Limb (tissue), 2 donors: ENCODE data around the gene ACSM6.
"Not testable (repeated sequence)": the region's sequence is repeated elsewhere in the genome, so short reads cannot be mapped to it uniquely, and the experiment has no call there.

Source experiments
- DNase-seq, 2 donors: peaks; one replicate each; pipeline ENCODE4 v3.0.0-alpha.2; 2016; ENCODE audit errors: extremely low spot score in 2 of 2

ACSM6 gene, protein sequence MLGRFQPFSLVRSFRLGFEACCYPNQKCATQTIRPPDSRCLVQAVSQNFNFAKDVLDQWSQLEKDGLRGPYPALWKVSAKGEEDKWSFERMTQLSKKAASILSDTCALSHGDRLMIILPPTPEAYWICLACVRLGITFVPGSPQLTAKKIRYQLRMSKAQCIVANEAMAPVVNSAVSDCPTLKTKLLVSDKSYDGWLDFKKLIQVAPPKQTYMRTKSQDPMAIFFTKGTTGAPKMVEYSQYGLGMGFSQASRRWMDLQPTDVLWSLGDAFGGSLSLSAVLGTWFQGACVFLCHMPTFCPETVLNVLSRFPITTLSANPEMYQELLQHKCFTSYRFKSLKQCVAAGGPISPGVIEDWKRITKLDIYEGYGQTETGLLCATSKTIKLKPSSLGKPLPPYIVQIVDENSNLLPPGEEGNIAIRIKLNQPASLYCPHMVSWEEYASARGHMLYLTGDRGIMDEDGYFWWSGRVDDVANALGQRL

GRCh38 chr10:95193944-95194343 is at the start of gene ACSM6:
ACSM6 (plus strand) TSS chr10:95194238; CDS start chr10:95194486, 248 bp downstream.
- no peak for DNase-seq

- DNase-seq = no peak
Measured at GRCh38 chr10:95168694-95169093, 25.3 kb upstream of the ACSM6 start.

DNA sequence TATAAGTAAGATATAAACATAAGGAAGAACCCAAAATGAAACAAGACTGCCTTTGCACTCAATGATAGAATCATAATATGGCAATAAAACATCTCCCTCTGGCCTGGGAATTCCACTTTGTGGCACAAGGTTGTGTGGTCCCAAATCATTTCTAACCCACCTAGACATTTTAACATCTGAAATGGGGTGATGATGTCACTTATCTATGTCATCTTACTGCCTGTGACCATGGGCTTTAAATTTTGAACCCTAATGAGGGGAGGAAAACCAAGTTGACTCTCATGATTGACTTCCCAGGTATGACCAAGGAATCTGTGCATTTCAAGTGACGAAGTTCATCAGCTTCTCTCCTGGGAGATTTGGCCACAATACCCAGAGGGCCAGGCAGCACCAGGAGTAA is 24.5 kb upstream of the ACSM6 start:
- no peak for DNase-seq

- DNase-seq = no peak
Measured at GRCh38 chr10:95170790-95171189, 23.2 kb upstream of the ACSM6 start.

GRCh38 chr10:95171336-95171735 is 22.7 kb upstream of the ACSM6 start:
- DNase-seq = no peak

DNA sequence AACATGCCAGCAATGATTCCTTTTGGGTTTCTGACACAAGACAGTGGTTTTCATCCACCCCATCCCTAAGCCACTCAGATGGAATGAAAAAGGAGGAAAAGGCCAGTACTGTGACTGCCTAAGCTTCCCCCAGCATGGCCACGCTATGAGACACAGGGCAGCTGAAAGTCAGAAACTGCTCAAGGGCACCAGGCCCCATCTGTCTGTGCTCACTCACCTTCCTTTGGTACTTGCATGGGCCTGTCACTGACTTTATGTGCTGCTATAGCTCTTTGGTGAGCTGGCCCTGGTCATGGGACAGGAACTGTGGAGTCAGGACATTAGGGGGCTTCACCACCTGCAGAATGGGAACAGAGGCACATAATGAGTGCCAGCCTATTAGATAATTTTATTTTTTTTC is 21.2 kb upstream of the ACSM6 start:
- DNase-seq = no peak

GRCh38 chr10:95176101-95176500 is 17.9 kb upstream of the ACSM6 start:
- no peak for DNase-seq

DNA sequence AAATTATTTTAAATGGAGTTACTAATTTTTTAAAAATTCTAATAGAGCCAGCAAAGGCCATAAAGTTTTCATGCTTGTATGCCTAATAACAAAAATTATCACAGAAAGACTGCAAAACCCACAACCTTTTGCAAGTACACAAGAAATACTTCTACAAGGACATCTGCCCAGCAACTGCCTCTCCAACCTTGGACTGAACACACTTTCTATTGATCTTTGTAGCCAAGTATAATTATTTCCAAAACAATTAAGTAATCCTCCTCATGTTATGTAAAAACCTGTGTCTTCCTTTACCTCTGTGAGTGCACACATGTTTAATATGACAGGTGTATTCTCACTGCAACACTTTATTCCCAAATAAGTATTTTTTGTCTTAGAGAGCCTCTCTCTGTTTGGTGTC is 16.6 kb upstream of the ACSM6 start:
- no peak for DNase-seq

- DNase-seq = no peak
Measured at GRCh38 chr10:95178266-95178665, 15.8 kb upstream of the ACSM6 start.

DNA sequence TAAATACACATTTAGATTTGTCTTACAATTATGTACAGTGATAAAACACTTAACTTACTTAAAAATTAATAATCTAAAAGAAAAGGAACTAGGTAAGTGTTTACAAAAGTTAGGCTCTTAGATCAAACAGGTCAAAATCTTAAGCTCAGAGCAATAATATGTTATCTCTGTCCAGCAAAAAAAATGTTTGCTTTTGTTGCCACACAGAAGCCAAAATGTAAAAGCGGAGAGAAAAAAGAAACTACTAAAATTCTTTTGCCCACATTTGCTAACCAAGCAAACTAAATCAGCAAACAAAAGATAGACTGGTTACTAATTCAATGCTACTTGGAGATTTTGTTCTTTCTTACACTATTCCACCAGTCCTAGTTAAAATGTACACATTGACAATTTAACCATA is 15.2 kb upstream of the ACSM6 start:
- DNase-seq = no peak

DNA sequence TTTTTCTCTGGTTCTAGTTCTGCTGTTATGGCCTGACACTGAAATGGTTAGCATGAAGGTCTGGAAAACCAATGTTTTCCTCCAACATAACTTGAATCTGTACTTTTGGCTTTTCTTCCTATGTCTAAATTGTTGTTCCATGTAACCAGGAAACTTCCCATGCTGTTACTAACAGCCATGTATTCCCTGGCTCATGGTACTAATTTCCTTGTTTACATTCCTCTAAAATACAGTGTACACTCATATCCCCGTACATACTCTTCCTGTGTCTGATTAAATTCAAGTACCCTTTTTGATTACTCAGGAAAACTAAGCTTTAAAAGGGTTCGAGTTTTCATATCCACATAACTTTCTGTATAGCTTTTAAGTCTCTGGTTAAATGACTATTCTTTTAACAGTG is 12.3 kb upstream of the ACSM6 start:
- no peak for DNase-seq

GRCh38 chr10:95183271-95184230 is 10.5 kb upstream of the ACSM6 start:
- DNase-seq = peak; percentile 80 to 93

- no peak for DNase-seq
Measured at GRCh38 chr10:95187617-95188016, 6.4 kb upstream of the ACSM6 start.

DNA sequence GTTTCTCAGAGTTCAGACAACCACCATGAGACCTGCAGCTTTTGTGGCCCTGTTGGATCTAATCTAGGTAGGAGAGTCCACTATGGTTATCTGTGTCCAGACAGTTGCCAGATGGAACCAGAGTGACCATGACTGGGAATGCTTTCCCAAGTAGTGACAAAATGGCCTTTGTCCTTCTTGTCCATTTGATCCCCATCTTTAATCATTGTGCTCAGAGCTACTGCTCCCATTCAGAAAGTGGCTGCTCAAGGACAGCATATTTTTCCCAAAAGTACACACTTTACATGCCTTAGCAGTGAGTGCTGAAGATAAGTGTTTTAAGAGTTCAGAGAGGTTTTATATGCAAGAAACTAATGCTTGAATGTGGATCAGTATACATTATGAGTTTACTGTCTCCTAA is 5.4 kb upstream of the ACSM6 start:
- no peak for DNase-seq

GRCh38 chr10:95196046-95196445 is 2.0 kb downstream of the ACSM6 start:
- DNase-seq = no peak

- no peak for DNase-seq
Measured at GRCh38 chr10:95201736-95202135, 7.7 kb downstream of the ACSM6 start.

- DNase-seq = not testable (repeated sequence)
Measured at GRCh38 chr10:95202865-95203264, 8.8 kb downstream of the ACSM6 start.

DNA sequence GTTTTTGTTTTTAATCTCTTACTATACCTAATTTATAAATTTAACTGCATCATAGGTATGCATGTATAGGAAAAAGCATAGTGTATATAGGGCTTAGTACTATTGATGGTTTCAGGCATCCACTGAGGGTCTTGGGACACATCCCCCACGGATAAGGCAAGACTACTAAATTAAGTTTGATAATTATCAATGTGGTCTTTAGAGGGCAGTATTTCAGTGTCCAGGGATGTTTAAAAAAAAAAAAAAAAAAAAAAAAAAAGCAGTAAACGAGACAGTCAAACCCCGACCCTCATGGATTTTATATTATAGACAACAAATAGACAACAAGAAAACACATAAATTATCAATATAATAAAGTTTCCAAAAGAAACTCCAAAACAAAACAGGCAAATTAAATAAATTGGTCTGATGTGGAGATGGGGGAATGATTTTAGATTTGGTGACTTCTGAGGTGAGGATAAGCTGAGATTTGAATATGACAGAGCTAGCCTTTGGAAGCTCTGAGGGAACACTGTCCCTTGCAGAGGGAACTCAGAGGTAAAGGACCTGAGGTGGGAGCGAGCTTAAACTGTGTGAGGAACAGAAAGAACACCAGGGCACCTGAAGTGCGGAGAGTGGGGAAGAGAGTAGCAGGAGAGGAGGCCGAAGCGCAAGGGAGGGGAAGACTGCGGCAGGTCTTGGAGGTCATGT is 14.8 kb downstream of the ACSM6 start:
- DNase-seq = no peak

- no peak for DNase-seq
Measured at GRCh38 chr10:95209509-95210127, 15.6 kb downstream of the ACSM6 start.

DNA sequence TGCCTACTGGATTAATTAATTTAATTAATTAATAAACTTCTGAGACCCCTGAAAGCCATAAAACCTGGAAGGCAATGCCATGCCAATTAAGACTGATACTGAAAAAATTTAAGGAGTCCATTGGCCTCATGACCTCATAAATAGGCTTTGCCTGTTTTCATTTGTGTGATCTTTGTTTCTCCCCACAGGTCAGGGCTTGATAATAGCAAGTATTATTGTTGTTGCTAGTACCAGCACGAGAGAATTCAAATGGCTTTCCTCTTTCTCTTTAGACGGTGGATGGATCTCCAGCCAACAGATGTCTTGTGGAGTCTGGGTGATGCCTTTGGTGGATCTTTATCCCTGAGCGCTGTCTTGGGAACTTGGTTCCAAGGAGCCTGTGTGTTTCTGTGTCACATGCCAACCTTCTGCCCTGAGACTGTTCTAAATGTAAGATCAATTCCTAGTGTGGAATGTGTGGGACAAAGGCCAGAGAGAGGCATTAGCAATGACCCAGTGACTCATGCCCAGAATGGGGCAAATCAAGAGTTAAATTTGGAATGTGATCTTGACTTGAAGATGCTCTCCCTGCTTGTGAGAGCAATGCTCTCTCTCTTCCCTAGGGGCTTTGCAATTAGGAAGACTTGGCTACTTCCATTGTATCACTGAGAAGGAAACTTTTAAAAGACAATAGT is 17.7 kb downstream of the ACSM6 start:
- DNase-seq = no peak

GRCh38 chr10:95214369-95214768 is 20.3 kb downstream of the ACSM6 start:
- DNase-seq = no peak
